ENCODE measurements around the gene PDCD6IP.

DNA sequence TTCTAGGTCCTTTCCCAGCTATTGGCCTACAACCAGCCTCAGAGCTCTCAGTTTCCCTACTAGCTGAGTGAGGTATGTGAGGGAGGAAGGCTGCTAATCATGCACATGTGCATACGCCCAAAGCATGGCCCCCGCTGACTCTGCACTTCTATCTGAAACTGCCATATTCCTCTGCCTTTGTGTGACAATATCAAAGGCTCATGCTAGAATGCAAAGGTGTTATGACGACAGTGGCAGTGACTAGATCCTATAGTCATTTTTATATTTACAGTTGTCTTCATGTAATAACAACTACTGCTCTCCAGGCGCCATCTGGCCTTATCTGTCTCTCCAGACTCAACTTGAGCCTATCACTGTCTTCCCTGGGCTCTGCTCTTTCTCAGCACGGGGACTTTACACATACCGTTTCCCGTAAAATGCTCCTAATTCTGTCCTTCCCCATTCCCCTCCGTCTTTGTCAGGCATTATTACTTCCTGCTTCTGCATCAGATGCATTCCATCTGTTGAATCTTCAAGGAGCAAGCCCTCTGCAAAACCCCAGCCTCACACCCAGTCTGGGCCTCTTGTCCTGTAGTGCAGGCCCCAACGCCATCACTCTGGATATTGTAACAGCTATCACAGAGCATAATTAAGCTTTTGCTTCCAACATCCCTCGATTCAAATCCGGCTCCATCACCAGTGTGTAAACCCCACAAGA is 102.5 kb downstream of the PDCD6IP start:
- TF ChIP-seq, protein P1, sequence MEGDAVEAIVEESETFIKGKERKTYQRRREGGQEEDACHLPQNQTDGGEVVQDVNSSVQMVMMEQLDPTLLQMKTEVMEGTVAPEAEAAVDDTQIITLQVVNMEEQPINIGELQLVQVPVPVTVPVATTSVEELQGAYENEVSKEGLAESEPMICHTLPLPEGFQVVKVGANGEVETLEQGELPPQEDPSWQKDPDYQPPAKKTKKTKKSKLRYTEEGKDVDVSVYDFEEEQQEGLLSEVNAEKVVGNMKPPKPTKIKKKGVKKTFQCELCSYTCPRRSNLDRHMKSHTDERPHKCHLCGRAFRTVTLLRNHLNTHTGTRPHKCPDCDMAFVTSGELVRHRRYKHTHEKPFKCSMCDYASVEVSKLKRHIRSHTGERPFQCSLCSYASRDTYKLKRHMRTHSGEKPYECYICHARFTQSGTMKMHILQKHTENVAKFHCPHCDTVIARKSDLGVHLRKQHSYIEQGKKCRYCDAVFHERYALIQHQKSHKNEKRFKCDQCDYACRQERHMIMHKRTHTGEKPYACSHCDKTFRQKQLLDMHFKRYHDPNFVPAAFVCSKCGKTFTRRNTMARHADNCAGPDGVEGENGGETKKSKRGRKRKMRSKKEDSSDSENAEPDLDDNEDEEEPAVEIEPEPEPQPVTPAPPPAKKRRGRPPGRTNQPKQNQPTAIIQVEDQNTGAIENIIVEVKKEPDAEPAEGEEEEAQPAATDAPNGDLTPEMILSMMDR (CRISPR knock-in tag; IDR thresholded peaks at IDR 0.05): no peak
- TF ChIP-seq ZFP37 (CRISPR knock-in tag; IDR thresholded peaks at IDR 0.05; ENCODE audit: borderline replicate concordance) (no peak), MAFF (IDR thresholded peaks at IDR 0.05; ENCODE audit: low read depth, low read length) (no peak), ATF4 (CRISPR knock-in tag; IDR thresholded peaks at IDR 0.05) (no peak), FIP1L1 (IDR thresholded peaks at IDR 0.05; ENCODE audit: borderline replicate concordance, insufficient read depth, low read depth, low read length) (no peak), MIER3 (CRISPR knock-in tag; IDR thresholded peaks at IDR 0.05; ENCODE audit: borderline replicate concordance) (no peak), HNF4A (CRISPR knock-in tag; IDR thresholded peaks at IDR 0.05) (no peak), ATAD3A (CRISPR knock-in tag; IDR thresholded peaks at IDR 0.05) (no peak), ZNF138 (CRISPR knock-in tag; IDR thresholded peaks at IDR 0.05; ENCODE audit: low read depth) (no peak), SOX6 (IDR thresholded peaks at IDR 0.05) (no peak), SOX6 (CRISPR knock-in tag; IDR thresholded peaks at IDR 0.05) (no peak)
- TF ChIP-seq, protein P2, sequence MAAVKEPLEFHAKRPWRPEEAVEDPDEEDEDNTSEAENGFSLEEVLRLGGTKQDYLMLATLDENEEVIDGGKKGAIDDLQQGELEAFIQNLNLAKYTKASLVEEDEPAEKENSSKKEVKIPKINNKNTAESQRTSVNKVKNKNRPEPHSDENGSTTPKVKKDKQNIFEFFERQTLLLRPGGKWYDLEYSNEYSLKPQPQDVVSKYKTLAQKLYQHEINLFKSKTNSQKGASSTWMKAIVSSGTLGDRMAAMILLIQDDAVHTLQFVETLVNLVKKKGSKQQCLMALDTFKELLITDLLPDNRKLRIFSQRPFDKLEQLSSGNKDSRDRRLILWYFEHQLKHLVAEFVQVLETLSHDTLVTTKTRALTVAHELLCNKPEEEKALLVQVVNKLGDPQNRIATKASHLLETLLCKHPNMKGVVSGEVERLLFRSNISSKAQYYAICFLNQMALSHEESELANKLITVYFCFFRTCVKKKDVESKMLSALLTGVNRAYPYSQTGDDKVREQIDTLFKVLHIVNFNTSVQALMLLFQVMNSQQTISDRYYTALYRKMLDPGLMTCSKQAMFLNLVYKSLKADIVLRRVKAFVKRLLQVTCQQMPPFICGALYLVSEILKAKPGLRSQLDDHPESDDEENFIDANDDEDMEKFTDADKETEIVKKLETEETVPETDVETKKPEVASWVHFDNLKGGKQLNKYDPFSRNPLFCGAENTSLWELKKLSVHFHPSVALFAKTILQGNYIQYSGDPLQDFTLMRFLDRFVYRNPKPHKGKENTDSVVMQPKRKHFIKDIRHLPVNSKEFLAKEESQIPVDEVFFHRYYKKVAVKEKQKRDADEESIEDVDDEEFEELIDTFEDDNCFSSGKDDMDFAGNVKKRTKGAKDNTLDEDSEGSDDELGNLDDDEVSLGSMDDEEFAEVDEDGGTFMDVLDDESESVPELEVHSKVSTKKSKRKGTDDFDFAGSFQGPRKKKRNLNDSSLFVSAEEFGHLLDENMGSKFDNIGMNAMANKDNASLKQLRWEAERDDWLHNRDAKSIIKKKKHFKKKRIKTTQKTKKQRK (IDR thresholded peaks at IDR 0.05; ENCODE audit: low read length): no peak
